SK-N-SH (cell line): ENCODE measurements around the gene SNX27. TPM values are rescaled to one million over a fixed set of nuclear protein-coding genes. Genes with fewer than 3 reads are reported as not detected.

ENCODE experiments used
- CTCF ChIA-PET: fragments of 300-600, 350-600 bp; formaldehyde crosslinking; extraction: SDS; loops from one replicate; lab custom pipeline; 2021; lab: Yijun Ruan, JAX
- POLR2A ChIA-PET: fragments of 350-600 bp; sonication (Branson Sonifier 250); formaldehyde crosslinking; extraction: SDS; loops from one replicate; lab custom pipeline; 2020; ENCODE audit warnings: antibody characterized with exemption, inconsistent platforms; lab: Yijun Ruan, JAX
- DNase-seq: peaks from one replicate; pipeline ENCODE4 v3.0.0; 2012
- H2AFZ ChIP-seq: fragments of 200-600 bp; sonication (generic); 2 replicates; pipeline ENCODE4 v1.8.1; 2016; ENCODE audit warnings: antibody characterized with exemption, mild to moderate bottlenecking, low read depth
- H3F3A ChIP-seq: fragments of 200-600 bp; sonication (generic); replicated peaks from 2 replicates; pipeline ENCODE3; 2016; ENCODE audit warnings: antibody characterized with exemption, mild to moderate bottlenecking; ENCODE audit not compliant: insufficient read depth
- H3K27ac ChIP-seq, 2 experiments: fragments of 200-500 bp in 1 of 2; fragments of 200-600 bp in 1 of 2; sonication (Bioruptor generic) in 1 of 2; sonication (generic), shearing (Covaris generic) in 1 of 2; 2 replicates each; pipeline versions ENCODE4 v1.5.1 to v1.6.1; 2014 to 2016; ENCODE audit warnings: low read depth in 2 of 2, inconsistent platforms in 1 of 2, low read length in 1 of 2, mild to moderate bottlenecking in 1 of 2, mixed read lengths in 1 of 2
- H3K27me3 ChIP-seq: fragments of 200-600 bp; sonication (generic), shearing (Covaris generic); 2 replicates; pipeline ENCODE4 v1.6.1; 2016; ENCODE audit warnings: mixed run types; ENCODE audit not compliant: insufficient read depth
- H3K36me3 ChIP-seq, 2 experiments: fragments of 200-500 bp in 1 of 2; fragments of 200-600 bp in 1 of 2; sonication (Bioruptor generic) in 1 of 2; sonication (generic) in 1 of 2; replicated peaks in 1 of 2; 2 replicates each; pipeline versions ENCODE3 to v1.5.1; 2014 to 2016; ENCODE audit warnings: low read length in 1 of 2, mild to moderate bottlenecking in 1 of 2; ENCODE audit not compliant: insufficient read depth in 2 of 2, control insufficient read depth in 1 of 2
- H3K4me1 ChIP-seq, 2 experiments: fragments of 200-500 bp in 1 of 2; fragments of 200-600 bp in 1 of 2; sonication (Bioruptor generic) in 1 of 2; sonication (generic), shearing (Covaris generic) in 1 of 2; 2 replicates each; pipeline versions ENCODE4 v1.5.1 to v1.6.1; 2014 to 2016; ENCODE audit warnings: low read depth in 1 of 2, low read length in 1 of 2, mixed run types in 1 of 2; ENCODE audit not compliant: insufficient read depth in 2 of 2, control insufficient read depth in 1 of 2
- H3K4me2 ChIP-seq: fragments of 200-600 bp; sonication (generic), shearing (Covaris generic); 2 replicates; pipeline ENCODE4 v1.6.1; 2017; ENCODE audit warnings: mixed run types
- H3K4me3 ChIP-seq, 2 experiments: fragments of 200-500 bp in 1 of 2; fragments of 200-600 bp in 1 of 2; sonication (Bioruptor generic) in 1 of 2; sonication (generic), shearing (Covaris generic) in 1 of 2; 2 replicates each; pipeline versions ENCODE4 v1.5.1 to v1.8.1; 2014 to 2016; ENCODE audit warnings: low read depth in 2 of 2, inconsistent platforms in 1 of 2, low read length in 1 of 2, mild to moderate bottlenecking in 1 of 2, mixed read lengths in 1 of 2, moderate library complexity in 1 of 2
- H3K79me2 ChIP-seq: fragments of 200-600 bp; sonication (generic); 2 replicates; pipeline ENCODE4 v1.8.1; 2017; ENCODE audit warnings: mild to moderate bottlenecking; ENCODE audit not compliant: insufficient read depth
- H3K9ac ChIP-seq: fragments of 200-600 bp; sonication (generic); 2 replicates; pipeline ENCODE4 v1.6.1; 2017; ENCODE audit warnings: mixed run types
- H3K9me2 ChIP-seq: fragments of 200-600 bp; sonication (generic); 2 replicates; pipeline ENCODE4 v1.6.1; 2017; ENCODE audit warnings: mixed run types
- H3K9me3 ChIP-seq: fragments of 200-600 bp; sonication (generic); 2 replicates; pipeline ENCODE4 v1.6.1; 2017; ENCODE audit warnings: mixed run types, mild to moderate bottlenecking, moderate library complexity
- H4K20me1 ChIP-seq: fragments of 200-600 bp; sonication (generic); 2 replicates; pipeline ENCODE4 v1.6.1; 2017; ENCODE audit warnings: mild to moderate bottlenecking, mixed run types; ENCODE audit not compliant: insufficient read depth
- EP300 ChIP-seq, 2 experiments: IDR thresholded peaks; 2 replicates each; pipeline versions ENCODE4 v1.4.0 to v1.6.1; 2012; ENCODE audit warnings: borderline replicate concordance in 1 of 2, low read depth in 1 of 2, low read length in 1 of 2
- EZH2phosphoT487 ChIP-seq: fragments of 200-600 bp; sonication (generic); IDR thresholded peaks from 2 replicates; pipeline ENCODE4 v1.6.1; 2017; ENCODE audit warnings: low read depth, mixed run types, mild to moderate bottlenecking, antibody characterized with exemption, moderate library complexity, borderline replicate concordance
- GATA2 ChIP-seq: sonication (generic); formaldehyde crosslinking; IDR thresholded peaks from 2 replicates; pipeline ENCODE4 v1.5.0; 2020; ENCODE audit warnings: mild to moderate bottlenecking, missing genetic modification reagents
- MXI1 ChIP-seq: IDR thresholded peaks from 2 replicates; pipeline ENCODE4 v1.6.1; 2012; ENCODE audit warnings: mild to moderate bottlenecking, low read depth, low read length, improper control_type of control experiment
- RAD21 ChIP-seq: IDR thresholded peaks from 2 replicates; pipeline ENCODE4 v1.6.1; 2012; ENCODE audit warnings: mild to moderate bottlenecking, low read length
- RFX5 ChIP-seq: IDR thresholded peaks from 2 replicates; pipeline ENCODE4 v1.6.1; 2012; ENCODE audit warnings: mild to moderate bottlenecking, improper control_type of control experiment, low read length
- SMC3 ChIP-seq: IDR thresholded peaks from 2 replicates; pipeline ENCODE4 v1.6.1; 2012; ENCODE audit warnings: low read depth, low read length, improper control_type of control experiment
- TAF1 ChIP-seq: IDR thresholded peaks from 2 replicates; pipeline ENCODE4 v1.6.1; 2012; ENCODE audit warnings: low read depth, mild to moderate bottlenecking, low read length, moderate library complexity, borderline replicate concordance
- TCF12 ChIP-seq: IDR thresholded peaks from 2 replicates; pipeline ENCODE4 v1.4.0; 2012
- YY1 ChIP-seq: IDR thresholded peaks from 2 replicates; pipeline ENCODE4 v1.4.0; 2012; ENCODE audit warnings: low read depth, mild to moderate bottlenecking
- WGBS: methylation state at CpG from one replicate; pipeline ENCODE4 v1.1.6; 2017; ENCODE audit warnings: low lambda C conversion rate; 5-methylcytosine and 5-hydroxymethylcytosine counted together
- polyA plus RNA-seq, 3 experiments: library from polyadenylated mRNA; depleted of rRNA; stranded (reverse); fragments of >200 nt; gene quantifications; 2 replicates each; pipeline ENCODE4 v1.2.3, GENCODE V29; 2012
- TF ChIP-seq, protein P1 (sequence below): fragments of 200-600 bp; sonication (generic); IDR thresholded peaks from 2 replicates; pipeline ENCODE4 v1.6.1; 2017; ENCODE audit warnings: antibody characterized with exemption, mild to moderate bottlenecking, moderate library complexity
- TF ChIP-seq, protein P2 (sequence below): fragments of 150-350 bp; IDR thresholded peaks from 2 replicates; pipeline ENCODE4 v1.6.1; 2017; ENCODE audit warnings: antibody characterized with exemption, low read length, low read depth, borderline replicate concordance
- TF ChIP-seq, protein P3 (sequence below): IDR thresholded peaks from 2 replicates; pipeline ENCODE4 v1.4.0; 2012; ENCODE audit warnings: low read depth, borderline replicate concordance
- TF ChIP-seq, protein P4 (sequence below): fragments of 150-350 bp; IDR thresholded peaks from 2 replicates; pipeline ENCODE4 v1.6.1; 2016; ENCODE audit warnings: mild to moderate bottlenecking, low read depth, low read length

Gene SNX27
- polyA plus RNA-seq, 1 of the 3 experiments (the other 2 are of a cell fraction), result 10.8 TPM

DNA sequence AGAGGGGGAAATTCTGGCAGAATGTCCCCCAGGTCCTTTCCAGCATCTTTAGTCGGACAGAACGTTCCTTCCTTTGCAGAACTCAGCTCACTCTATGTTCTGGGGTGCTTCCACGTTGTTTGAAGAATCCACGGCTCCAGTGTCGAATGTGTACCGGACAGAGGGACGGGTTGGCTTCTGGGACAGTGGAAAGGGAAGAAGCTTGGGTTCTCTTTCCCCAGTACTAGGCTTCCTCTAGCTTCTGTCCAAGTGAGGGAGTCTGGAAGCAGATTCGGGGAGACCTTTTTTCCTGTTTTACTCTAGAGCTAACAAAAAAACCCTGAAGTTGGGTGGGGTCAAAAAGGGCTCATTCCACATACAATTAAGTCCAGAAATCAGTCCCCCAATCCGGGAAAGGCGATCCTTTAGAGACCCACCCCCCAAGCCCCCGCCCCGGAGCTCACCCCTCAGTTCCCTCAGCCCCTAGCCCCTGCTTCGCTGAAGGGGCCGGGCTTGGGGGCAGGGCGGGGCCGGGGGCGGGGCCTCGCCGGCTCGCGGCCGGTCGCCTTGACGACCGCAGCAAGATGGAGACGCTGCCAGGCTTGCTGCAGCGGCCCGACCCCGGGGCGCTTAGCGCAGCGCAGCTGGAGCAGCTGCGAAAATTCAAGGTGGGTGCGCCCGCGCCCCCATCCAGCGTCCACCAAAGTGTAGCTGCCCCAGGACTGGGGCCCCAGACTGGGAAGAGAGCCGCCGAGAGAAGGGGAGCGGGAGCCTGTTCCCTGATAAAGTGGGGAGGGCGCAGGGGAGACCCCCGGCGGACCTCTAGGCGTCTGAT, 109.3 kb downstream of the SNX27 start, which contains the start of gene RIIAD1:
TSS of gene RIIAD1 (plus strand) at position 549 of the 814 bp plus-strand sequence. CDS start at position 564, 15 bp downstream.
- H3K9me2 ChIP-seq, result no peaks in the 10 kb centered on the region
- peaks cover 0 to 36% of the 10 kb centered on the region in 2 experiments; a peak in 3 of 4 replicates for H3K4me1 ChIP-seq
- peak within 1 kb of the TSS; percentile 90 for H2AFZ ChIP-seq
- H3F3A ChIP-seq, result no peaks in the 10 kb centered on the region
- no peaks in the 10 kb centered on the region for H4K20me1 ChIP-seq
- H3K27ac ChIP-seq, result peak within 1 kb of the TSS in 1 of 2 experiments; percentile 44; a peak in 2 of 4 replicates
- no peak within 1 kb of the TSS for H3K9ac ChIP-seq
- no peaks in the 10 kb centered on the region for H3K36me3 ChIP-seq
- ChIA-PET POLR2A (no interaction called here), CTCF (interaction anchor here (0.7 to 2.8 kb wide), 10 partner anchors 7 to 420 kb away, joined by 3 to 13 read pairs (median 3); partner anchors contain the start of gene S100A10)
- DNase-seq, result peak; percentile 93
- peak; percentile 38 for TF ChIP-seq RAD21
- TF ChIP-seq, protein P1, sequence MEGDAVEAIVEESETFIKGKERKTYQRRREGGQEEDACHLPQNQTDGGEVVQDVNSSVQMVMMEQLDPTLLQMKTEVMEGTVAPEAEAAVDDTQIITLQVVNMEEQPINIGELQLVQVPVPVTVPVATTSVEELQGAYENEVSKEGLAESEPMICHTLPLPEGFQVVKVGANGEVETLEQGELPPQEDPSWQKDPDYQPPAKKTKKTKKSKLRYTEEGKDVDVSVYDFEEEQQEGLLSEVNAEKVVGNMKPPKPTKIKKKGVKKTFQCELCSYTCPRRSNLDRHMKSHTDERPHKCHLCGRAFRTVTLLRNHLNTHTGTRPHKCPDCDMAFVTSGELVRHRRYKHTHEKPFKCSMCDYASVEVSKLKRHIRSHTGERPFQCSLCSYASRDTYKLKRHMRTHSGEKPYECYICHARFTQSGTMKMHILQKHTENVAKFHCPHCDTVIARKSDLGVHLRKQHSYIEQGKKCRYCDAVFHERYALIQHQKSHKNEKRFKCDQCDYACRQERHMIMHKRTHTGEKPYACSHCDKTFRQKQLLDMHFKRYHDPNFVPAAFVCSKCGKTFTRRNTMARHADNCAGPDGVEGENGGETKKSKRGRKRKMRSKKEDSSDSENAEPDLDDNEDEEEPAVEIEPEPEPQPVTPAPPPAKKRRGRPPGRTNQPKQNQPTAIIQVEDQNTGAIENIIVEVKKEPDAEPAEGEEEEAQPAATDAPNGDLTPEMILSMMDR, result peak; percentile 45
- 0 out of 2 replicates have a peak, but pooled peaks have one; percentile 29 for TF ChIP-seq YY1
- peak; percentile 32; the same call in 1 of the 2 replicates for TF ChIP-seq SMC3
- TF ChIP-seq, protein P2, sequence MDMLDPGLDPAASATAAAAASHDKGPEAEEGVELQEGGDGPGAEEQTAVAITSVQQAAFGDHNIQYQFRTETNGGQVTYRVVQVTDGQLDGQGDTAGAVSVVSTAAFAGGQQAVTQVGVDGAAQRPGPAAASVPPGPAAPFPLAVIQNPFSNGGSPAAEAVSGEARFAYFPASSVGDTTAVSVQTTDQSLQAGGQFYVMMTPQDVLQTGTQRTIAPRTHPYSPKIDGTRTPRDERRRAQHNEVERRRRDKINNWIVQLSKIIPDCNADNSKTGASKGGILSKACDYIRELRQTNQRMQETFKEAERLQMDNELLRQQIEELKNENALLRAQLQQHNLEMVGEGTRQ, result no peak
- peak; percentile 61; the same call in 1 of the 2 replicates for TF ChIP-seq MXI1
- H3K9me3 ChIP-seq, result no peaks in the 10 kb centered on the region
- peak within 1 kb of the TSS; percentile 83 for H3K4me2 ChIP-seq
- H3K4me3 ChIP-seq, result peak within 1 kb of the TSS; percentile 59 to 73
- H3K79me2 ChIP-seq, result no peaks in the 10 kb centered on the region
- peaks cover 21% of the 10 kb centered on the region for H3K27me3 ChIP-seq
- 23% methylated on average over 21 of the region's 44 CpGs for WGBS

DNA sequence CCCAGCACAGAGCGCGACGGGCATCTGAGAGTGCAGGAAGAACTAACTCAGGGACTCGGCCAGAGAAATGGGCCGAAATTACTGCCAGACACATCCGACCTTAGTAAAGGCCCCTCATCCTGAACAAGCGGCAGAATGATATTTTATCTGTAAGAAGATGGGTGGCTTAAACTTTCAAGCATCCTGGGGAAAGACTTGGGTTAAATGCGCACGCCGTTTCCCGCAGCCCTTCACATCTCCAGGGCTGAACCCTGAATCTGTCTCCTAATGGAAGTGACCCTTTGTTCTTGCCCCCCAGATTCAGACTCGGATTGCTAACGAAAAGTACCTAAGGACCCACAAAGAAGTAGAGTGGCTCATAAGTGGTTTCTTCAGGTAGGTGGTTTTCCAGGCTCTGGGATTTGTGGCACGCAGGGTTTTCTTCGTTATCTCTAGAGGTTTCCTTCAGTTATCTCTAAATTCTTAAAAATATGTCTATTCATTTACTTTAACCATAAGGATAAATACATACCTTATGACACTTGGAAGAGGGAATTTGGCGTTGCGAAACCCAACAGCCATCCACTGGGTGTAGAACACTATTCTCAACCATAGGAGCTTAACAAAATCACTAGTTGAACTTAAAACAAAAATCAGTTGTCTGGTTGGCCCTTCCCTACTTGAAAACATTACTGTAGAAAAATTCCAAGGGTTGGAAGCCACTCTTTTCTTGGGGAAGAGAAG, 110.1 kb downstream of the SNX27 start:
- Histone ChIP-seq H4K20me1 (no peaks in the 10 kb centered on the region), H3K27me3 (peaks cover 16% of the 10 kb centered on the region), H3K9ac (no peak overlapping the region), H3K9me2 (no peaks in the 10 kb centered on the region), H3K9me3 (no peaks in the 10 kb centered on the region), H3K79me2 (no peaks in the 10 kb centered on the region), H3K4me2 (peak overlapping the region; percentile 83), H2AFZ (peak overlapping the region; percentile 90; the same call in 1 of the 2 replicates), H3K36me3 (no peaks in the 10 kb centered on the region), H3K4me3 (peak overlapping the region; percentile 59 to 73), H3K4me1 (peaks cover 0 to 36% of the 10 kb centered on the region in 2 experiments; a peak in 3 of 4 replicates), H3K27ac (no peak overlapping the region; a peak in 1 of 4 replicates), H3F3A (no peaks in the 10 kb centered on the region)
- WGBS, result 52% methylated on average over 17 of the region's 17 CpGs
- DNase-seq, result no peak
- POLR2A ChIA-PET, result no interaction called here
- CTCF ChIA-PET, result interaction anchor here (0.8 to 2.8 kb wide), 7 partner anchors 13 to 127 kb away, joined by 3 to 10 read pairs (median 3); no protein-coding TSS in a partner anchor
- no peak for TF ChIP-seq GATA2 (CRISPR knock-in tag)
- no peak for TF ChIP-seq MXI1
- no peak for TF ChIP-seq EZH2phosphoT487
- no peak for TF ChIP-seq EP300 (IDR thresholded peaks at IDR 0.05; ENCODE audit: borderline replicate concordance in 1 of 2, low read depth in 1 of 2, low read length in 1 of 2)
- no peak for TF ChIP-seq RFX5
- TF ChIP-seq YY1, result no peak
- TF ChIP-seq, protein P3, sequence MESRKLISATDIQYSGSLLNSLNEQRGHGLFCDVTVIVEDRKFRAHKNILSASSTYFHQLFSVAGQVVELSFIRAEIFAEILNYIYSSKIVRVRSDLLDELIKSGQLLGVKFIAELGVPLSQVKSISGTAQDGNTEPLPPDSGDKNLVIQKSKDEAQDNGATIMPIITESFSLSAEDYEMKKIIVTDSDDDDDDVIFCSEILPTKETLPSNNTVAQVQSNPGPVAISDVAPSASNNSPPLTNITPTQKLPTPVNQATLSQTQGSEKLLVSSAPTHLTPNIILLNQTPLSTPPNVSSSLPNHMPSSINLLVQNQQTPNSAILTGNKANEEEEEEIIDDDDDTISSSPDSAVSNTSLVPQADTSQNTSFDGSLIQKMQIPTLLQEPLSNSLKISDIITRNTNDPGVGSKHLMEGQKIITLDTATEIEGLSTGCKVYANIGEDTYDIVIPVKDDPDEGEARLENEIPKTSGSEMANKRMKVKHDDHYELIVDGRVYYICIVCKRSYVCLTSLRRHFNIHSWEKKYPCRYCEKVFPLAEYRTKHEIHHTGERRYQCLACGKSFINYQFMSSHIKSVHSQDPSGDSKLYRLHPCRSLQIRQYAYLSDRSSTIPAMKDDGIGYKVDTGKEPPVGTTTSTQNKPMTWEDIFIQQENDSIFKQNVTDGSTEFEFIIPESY, result no peak
- TF ChIP-seq TAF1, result no peak
- TF ChIP-seq, protein P4, sequence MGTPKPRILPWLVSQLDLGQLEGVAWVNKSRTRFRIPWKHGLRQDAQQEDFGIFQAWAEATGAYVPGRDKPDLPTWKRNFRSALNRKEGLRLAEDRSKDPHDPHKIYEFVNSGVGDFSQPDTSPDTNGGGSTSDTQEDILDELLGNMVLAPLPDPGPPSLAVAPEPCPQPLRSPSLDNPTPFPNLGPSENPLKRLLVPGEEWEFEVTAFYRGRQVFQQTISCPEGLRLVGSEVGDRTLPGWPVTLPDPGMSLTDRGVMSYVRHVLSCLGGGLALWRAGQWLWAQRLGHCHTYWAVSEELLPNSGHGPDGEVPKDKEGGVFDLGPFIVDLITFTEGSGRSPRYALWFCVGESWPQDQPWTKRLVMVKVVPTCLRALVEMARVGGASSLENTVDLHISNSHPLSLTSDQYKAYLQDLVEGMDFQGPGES, result no peak
- TF ChIP-seq TCF12, result no peak
